HG03097 (cell line): ENCODE results near the gene SLC16A13.
A peak's percentile ranks its signal among the peaks of the same experiment; 100 is the strongest.
"Not testable (repeated sequence)": the region's sequence is repeated elsewhere in the genome, so short reads cannot be mapped to it uniquely, and the experiment has no call there.

Experiments
- ATAC-seq: cut with Tn5 transposase; IDR thresholded peaks from one replicate; pipeline ENCODE4 v1.9.1; 2021; ENCODE audit not compliant: unreplicated experiment, low FRiP score

Gene SLC16A13

GRCh38 chr17:7035591-7036368 lies at the start of gene SLC16A13:
Gene SLC16A13 (plus strand): TSS chr17:7036015. CDS start chr17:7036383, 368 bp downstream.
- peak; percentile 87 for ATAC-seq

- ATAC-seq = no peak
Measured at GRCh38 chr17:6986676-6987075, 49.1 kb upstream of the SLC16A13 start.

GRCh38 chr17:6989779-6990178 lies 46.0 kb upstream of the SLC16A13 start:
- ATAC-seq = no peak

- not testable (repeated sequence) for ATAC-seq
Measured at GRCh38 chr17:6993613-6994056, 42.2 kb upstream of the SLC16A13 start.

GRCh38 chr17:6994118-6994598 lies 41.7 kb upstream of the SLC16A13 start:
- ATAC-seq = no peak

GRCh38 chr17:6994666-6995256 lies 41.1 kb upstream of the SLC16A13 start:
- no peak for ATAC-seq

- ATAC-seq = no peak
Measured at GRCh38 chr17:6995500-6996255, 40.1 kb upstream of the SLC16A13 start, which contains the start of gene ALOX12. Gene ALOX12 (plus strand): TSS chr17:6996049. CDS start chr17:6996118, 69 bp downstream.

GRCh38 chr17:6996256-6997011 lies 39.4 kb upstream of the SLC16A13 start:
- no peak for ATAC-seq

GRCh38 chr17:6997171-6997570 lies 38.6 kb upstream of the SLC16A13 start:
- ATAC-seq = no peak

GRCh38 chr17:6998855-6999508 lies 36.8 kb upstream of the SLC16A13 start:
- no peak for ATAC-seq

GRCh38 chr17:7001318-7001961 lies 34.4 kb upstream of the SLC16A13 start:
- ATAC-seq = no peak

GRCh38 chr17:7002288-7003047 lies 33.3 kb upstream of the SLC16A13 start:
- no peak for ATAC-seq

GRCh38 chr17:7003745-7004144 lies 32.1 kb upstream of the SLC16A13 start:
- no peak for ATAC-seq

- no peak for ATAC-seq
Measured at GRCh38 chr17:7004398-7005253, 31.2 kb upstream of the SLC16A13 start.

- no peak for ATAC-seq
Measured at GRCh38 chr17:7005716-7006115, 30.1 kb upstream of the SLC16A13 start.

- ATAC-seq = no peak
Measured at GRCh38 chr17:7007143-7007542, 28.7 kb upstream of the SLC16A13 start.

- ATAC-seq = no peak
Measured at GRCh38 chr17:7010523-7010922, 25.3 kb upstream of the SLC16A13 start.

GRCh38 chr17:7011415-7011814 lies 24.4 kb upstream of the SLC16A13 start:
- ATAC-seq = no peak
